ENCODE results near the gene TMEM184A. TPM values are rescaled to one million over a fixed set of nuclear protein-coding genes. Genes with fewer than 3 reads are reported as not detected.
A peak's percentile ranks its signal among the peaks of the same experiment; 100 is the strongest.

The TMEM184A gene
- total RNA-seq, 4 donors from 2014 or later: 0.29 to 2.8 (median 0.64) TPM; not detected in 1

DNA sequence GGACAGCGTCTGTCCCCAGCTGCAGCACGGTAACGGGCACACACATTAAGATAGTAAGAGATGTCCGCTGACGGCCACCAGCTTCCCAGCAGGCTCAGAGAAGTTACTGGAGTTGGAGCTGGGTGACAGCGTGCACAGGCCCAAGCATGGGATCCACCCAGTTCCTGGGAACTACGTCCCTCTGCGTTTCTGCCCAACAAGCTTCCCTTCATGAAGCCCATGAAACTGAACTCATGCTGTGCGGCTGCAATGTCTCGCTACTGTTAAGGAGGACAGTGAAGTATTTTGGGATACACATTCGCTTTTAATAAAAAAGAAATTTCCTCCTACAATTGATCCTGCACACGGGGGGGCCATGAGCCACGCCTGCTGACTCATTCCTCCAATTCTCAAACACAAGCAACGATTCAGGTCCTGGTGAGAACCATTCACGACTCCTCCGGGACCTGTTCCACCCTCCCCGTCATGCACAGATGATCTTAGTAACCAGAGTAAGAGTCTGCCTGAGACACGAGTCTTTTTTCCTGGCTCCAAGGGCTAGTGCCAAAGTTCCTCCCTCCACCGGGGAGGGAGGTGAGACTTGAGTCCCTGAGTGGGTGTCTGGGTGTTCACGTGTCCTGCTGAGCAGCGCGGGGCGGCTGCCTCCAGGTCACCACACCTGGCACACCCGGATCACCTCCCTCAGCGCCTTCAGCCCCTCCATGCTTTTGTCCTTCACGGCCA is 11.2 kb upstream of the TMEM184A start:
- no peaks in the 10 kb centered on the region for H3K9me3 ChIP-seq
- intact Hi-C loops (cut with DNase I; ENCODE audit: low total_unique reads): loop anchor here (10.0 kb wide), 1 partner anchor 62 kb away; the partner anchor contains the start of gene INTS1
- H3K4me1 ChIP-seq: peaks cover 0 to 6% of the 10 kb centered on the region in 2 donors
- H3K27me3 ChIP-seq: no peaks in the 10 kb centered on the region
- peak in 1 of 2 donors; percentile 19 for TF ChIP-seq POLR2A (IDR thresholded peaks at IDR 0.05)
- TF ChIP-seq, protein P1, sequence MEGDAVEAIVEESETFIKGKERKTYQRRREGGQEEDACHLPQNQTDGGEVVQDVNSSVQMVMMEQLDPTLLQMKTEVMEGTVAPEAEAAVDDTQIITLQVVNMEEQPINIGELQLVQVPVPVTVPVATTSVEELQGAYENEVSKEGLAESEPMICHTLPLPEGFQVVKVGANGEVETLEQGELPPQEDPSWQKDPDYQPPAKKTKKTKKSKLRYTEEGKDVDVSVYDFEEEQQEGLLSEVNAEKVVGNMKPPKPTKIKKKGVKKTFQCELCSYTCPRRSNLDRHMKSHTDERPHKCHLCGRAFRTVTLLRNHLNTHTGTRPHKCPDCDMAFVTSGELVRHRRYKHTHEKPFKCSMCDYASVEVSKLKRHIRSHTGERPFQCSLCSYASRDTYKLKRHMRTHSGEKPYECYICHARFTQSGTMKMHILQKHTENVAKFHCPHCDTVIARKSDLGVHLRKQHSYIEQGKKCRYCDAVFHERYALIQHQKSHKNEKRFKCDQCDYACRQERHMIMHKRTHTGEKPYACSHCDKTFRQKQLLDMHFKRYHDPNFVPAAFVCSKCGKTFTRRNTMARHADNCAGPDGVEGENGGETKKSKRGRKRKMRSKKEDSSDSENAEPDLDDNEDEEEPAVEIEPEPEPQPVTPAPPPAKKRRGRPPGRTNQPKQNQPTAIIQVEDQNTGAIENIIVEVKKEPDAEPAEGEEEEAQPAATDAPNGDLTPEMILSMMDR (IDR thresholded peaks at IDR 0.05): no peak
- DNase-seq: no peak
- no peak overlapping the region for H3K4me3 ChIP-seq
- H3K27ac ChIP-seq: no peak overlapping the region
- no peaks in the 10 kb centered on the region for H3K36me3 ChIP-seq

GRCh38 chr7:1566687-1567048 is 10.7 kb upstream of the TMEM184A start:
- no peaks in the 10 kb centered on the region for H3K9me3 ChIP-seq
- peaks cover 0 to 6% of the 10 kb centered on the region in 2 donors for H3K4me1 ChIP-seq
- intact Hi-C loops (cut with DNase I; ENCODE audit: low total_unique reads): loop anchor here (10.0 kb wide), 1 partner anchor 62 kb away; the partner anchor contains the start of gene INTS1
- H3K27ac ChIP-seq: no peak overlapping the region
- H3K27me3 ChIP-seq: no peaks in the 10 kb centered on the region
- DNase-seq: no peak
- no peaks in the 10 kb centered on the region for H3K36me3 ChIP-seq
- TF ChIP-seq, protein P1 (IDR thresholded peaks at IDR 0.05): no peak
- no peak for TF ChIP-seq POLR2A (IDR thresholded peaks at IDR 0.05)
- no peak overlapping the region for H3K4me3 ChIP-seq

DNA sequence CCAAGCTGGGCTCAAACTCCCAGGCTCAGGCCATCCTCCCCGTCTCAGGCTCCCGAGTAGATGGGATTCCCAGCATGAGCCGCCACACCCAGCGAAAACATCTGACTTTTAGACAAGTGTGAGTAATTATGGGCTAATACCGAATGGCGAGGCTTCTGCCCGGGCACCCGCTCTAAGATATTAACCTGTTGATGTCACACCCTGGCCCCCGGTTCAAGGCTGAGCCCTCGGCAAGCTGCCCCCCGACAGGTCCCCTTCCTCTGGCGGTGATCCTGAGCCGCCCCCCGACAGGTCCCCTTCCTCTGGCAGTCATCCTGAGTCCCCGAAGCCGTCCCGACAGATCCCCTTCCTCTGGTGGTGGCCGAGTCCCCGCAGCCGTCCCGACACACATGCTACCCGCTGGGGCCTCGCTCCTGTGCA is 8.6 kb upstream of the TMEM184A start:
- H3K4me3 ChIP-seq: no peak overlapping the region
- H3K36me3 ChIP-seq: no peaks in the 10 kb centered on the region
- peaks cover 0 to 6% of the 10 kb centered on the region in 2 donors for H3K4me1 ChIP-seq
- no peaks in the 10 kb centered on the region for H3K9me3 ChIP-seq
- no peak overlapping the region for H3K27ac ChIP-seq
- TF ChIP-seq POLR2A (IDR thresholded peaks at IDR 0.05): no peak
- TF ChIP-seq, protein P1 (IDR thresholded peaks at IDR 0.05): no peak
- DNase-seq: no peak
- intact Hi-C loops (cut with DNase I; ENCODE audit: low total_unique reads): loop anchor here (10.0 kb wide), 1 partner anchor 60 kb away; the partner anchor contains the start of gene INTS1
- H3K27me3 ChIP-seq: no peaks in the 10 kb centered on the region

DNA sequence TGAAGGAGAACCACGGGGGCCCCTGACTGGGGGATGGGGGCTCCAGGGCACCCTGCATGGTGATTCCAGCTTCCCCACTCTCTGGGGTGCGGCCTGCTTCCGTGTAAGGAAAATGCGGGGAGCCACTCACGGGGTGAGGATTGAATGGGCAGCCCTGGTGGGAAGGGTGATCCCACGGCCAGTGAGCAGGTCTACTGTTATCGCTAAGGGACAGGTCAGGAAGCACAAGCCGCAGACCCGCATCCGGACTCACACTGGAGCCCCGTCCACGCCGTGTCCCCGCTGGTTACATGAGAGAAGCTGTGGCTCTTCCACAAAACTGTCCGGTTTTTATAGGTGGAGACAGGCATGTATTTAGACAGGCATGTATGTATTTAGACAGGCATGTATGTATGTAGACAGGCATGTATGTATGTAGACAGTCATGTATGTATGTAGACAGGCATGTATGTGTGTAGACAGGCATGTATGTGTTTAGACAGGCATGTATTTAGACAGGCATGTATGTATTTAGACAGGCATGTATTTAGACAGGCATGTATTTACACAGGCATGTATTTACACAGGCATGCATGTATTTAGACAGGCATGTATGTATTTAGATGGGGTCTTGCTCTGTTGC is 8.1 kb upstream of the TMEM184A start:
- intact Hi-C loops (cut with DNase I; ENCODE audit: low total_unique reads): loop anchor here (10.0 kb wide), 1 partner anchor 59 kb away; the partner anchor contains the start of gene INTS1
- Histone ChIP-seq H3K4me1 (peaks cover 0 to 3% of the 10 kb centered on the region in 2 donors), H3K36me3 (no peaks in the 10 kb centered on the region), H3K27ac (no peak overlapping the region), H3K9me3 (no peaks in the 10 kb centered on the region), H3K4me3 (no peak overlapping the region), H3K27me3 (no peaks in the 10 kb centered on the region)
- TF ChIP-seq, protein P1 (IDR thresholded peaks at IDR 0.05): no peak
- TF ChIP-seq POLR2A (IDR thresholded peaks at IDR 0.05): no peak
- DNase-seq: no peak

- no peak for DNase-seq
- intact Hi-C loops (cut with DNase I; ENCODE audit: low total_unique reads): loop anchor here (10.0 kb wide), 1 partner anchor 58 kb away; the partner anchor contains the start of gene INTS1
- H3K27ac ChIP-seq: no peak overlapping the region
- no peaks in the 10 kb centered on the region for H3K4me1 ChIP-seq
- H3K36me3 ChIP-seq: no peaks in the 10 kb centered on the region
- TF ChIP-seq POLR2A (IDR thresholded peaks at IDR 0.05): no peak
- TF ChIP-seq, protein P1 (IDR thresholded peaks at IDR 0.05): no peak
- no peak overlapping the region for H3K4me3 ChIP-seq
- no peaks in the 10 kb centered on the region for H3K27me3 ChIP-seq
- H3K9me3 ChIP-seq: no peaks in the 10 kb centered on the region
Measured at GRCh38 chr7:1562597-1563051, 6.6 kb upstream of the TMEM184A start.

Measured in uterus (tissue), 4 donors.